Heart left ventricle (tissue), 13 donors: ENCODE results near the gene SHC3.

Experiments used
- CTCF ChIP-seq, 12 donors: fragments of 200-600 bp; sonication (generic) in 4 of 12; IDR thresholded peaks; one replicate each; pipeline versions ENCODE4 v1.5.0 to v1.8.0; 2018 to 2022; ENCODE audit warnings: antibody characterized with exemption in 12 of 12, mild to moderate bottlenecking in 5 of 12
- POLR2A ChIP-seq, 2 donors: fragments of 450-650 bp; IDR thresholded peaks; one replicate each; pipeline ENCODE4 v1.6.1; 2017; ENCODE audit warnings: antibody characterized with exemption in 2 of 2, mild to moderate bottlenecking in 2 of 2, moderate library complexity in 2 of 2
- donor health status: ischemic (EF 13 %, LVEDD 7.1; RV severe dilation, severe dysfunction).
- donor health status: DM: no; HTN: yes; CAD: no.
- donor health status: DM: no; HTN: no; CAD: no.
- donor health status: ischemic (EF 25% LVEDD 6.9; RV normal size, moderate dysfunction).
- donor health status: ischemic (EF 25% LVEDD 5.7; RV mildly dilated, moderate dysfunction).
- donor health status: ischemic (EF 35%, LVEDD 5.7; RV mildly dilated, moderate dysfunction).
- donor health status: nonischemic (EF 11% LVEDD 7.7; RV severe dilation, severe dysfunction).
- donor health status: DM: yes; HTN: yes; CAD: no.
- donor health status: PGD.
- donor health status: ischemic (EF 29% LVEDD 5.4; RV normal size, mild dysfunction).
- donor health status: nonischemic (EF 23%, LVEDD 6.1; RV moderate dilation, normal function).

- TF ChIP-seq POLR2A (IDR thresholded peaks at IDR 0.05) (no peak), CTCF (IDR thresholded peaks at IDR 0.05) (no peak)
These were observed 40.8 kb downstream of the SHC3 start for GRCh38 chr9:89137542-89138462.
